Uterus (tissue), 4 donors: Measurements from ENCODE around the gene CDCA3. TPM values are rescaled to one million over a fixed set of nuclear protein-coding genes. Genes with fewer than 3 reads are reported as not detected.

Source experiments
- DNase-seq, 2 donors: peaks; one replicate each; pipeline ENCODE4 v3.0.0-alpha.2; 2019 to 2020
- H3K27ac ChIP-seq, 2 donors: fragments of 200-600 bp; sonication (generic); 1 replicate in 1 of 2; 2 replicates in 1 of 2; pipeline ENCODE4 v1.5.1; 2016 to 2018
- H3K27me3 ChIP-seq, 2 donors: fragments of 200-600 bp; sonication (generic); one replicate each; pipeline ENCODE4 v1.5.1; 2018 to 2019; ENCODE audit warnings: control low read depth in 1 of 2
- H3K36me3 ChIP-seq, 2 donors: fragments of 200-600 bp; sonication (generic); one replicate each; pipeline ENCODE4 v1.5.1; 2019; ENCODE audit warnings: control low read depth in 1 of 2
- H3K4me1 ChIP-seq, 2 donors: fragments of 200-600 bp; sonication (generic); one replicate each; pipeline ENCODE4 v1.5.1; 2018 to 2019; ENCODE audit warnings: control low read depth in 1 of 2
- H3K4me3 ChIP-seq, 2 donors: fragments of 200-600 bp; sonication (generic); 1 replicate in 1 of 2; 2 replicates in 1 of 2; pipeline ENCODE4 v1.5.1; 2018 to 2019; ENCODE audit warnings: mild to moderate bottlenecking in 1 of 2
- H3K9me3 ChIP-seq, 2 donors: fragments of 200-600 bp; sonication (generic); one replicate each; pipeline ENCODE4 v1.5.1; 2019; ENCODE audit warnings: control low read depth in 1 of 2
- POLR2A ChIP-seq, 2 donors: fragments of 450-650 bp; IDR thresholded peaks; one replicate each; pipeline ENCODE4 v1.6.1; 2016; ENCODE audit warnings: antibody characterized with exemption in 2 of 2, mild to moderate bottlenecking in 1 of 2, moderate library complexity in 1 of 2
- intact Hi-C: fragments of 100-400 bp; cut with DNase I; formaldehyde crosslinking; loops from one replicate; pipeline ENCODE4 v1.15.1; 2023; ENCODE audit warnings: low total_unique reads
- total RNA-seq, 4 donors: library from RNA; depleted of rRNA in 3 of 4; stranded (reverse); fragments of >200 nt in 3 of 4; gene quantifications; one replicate each; pipeline versions ENCODE4 v1.1.0 to v1.2.4, GENCODE V29; 2014 to 2023
- TF ChIP-seq, protein P1 (sequence below), 4 experiments: fragments of 200-600 bp in 2 of 4; fragments of 450-650 bp in 2 of 4; sonication (generic) in 2 of 4; IDR thresholded peaks; one replicate each; pipeline ENCODE4 v1.5.1; 2016 to 2019; ENCODE audit warnings: antibody characterized with exemption in 4 of 4, mild to moderate bottlenecking in 2 of 4, moderate library complexity in 1 of 4
- donor health status: DM: yes; HTN: yes; CAD: no.

Gene CDCA3
- total RNA-seq, 4 donors from 2014 or later = 0.76 to 9.6 TPM; not detected in 2

DNA sequence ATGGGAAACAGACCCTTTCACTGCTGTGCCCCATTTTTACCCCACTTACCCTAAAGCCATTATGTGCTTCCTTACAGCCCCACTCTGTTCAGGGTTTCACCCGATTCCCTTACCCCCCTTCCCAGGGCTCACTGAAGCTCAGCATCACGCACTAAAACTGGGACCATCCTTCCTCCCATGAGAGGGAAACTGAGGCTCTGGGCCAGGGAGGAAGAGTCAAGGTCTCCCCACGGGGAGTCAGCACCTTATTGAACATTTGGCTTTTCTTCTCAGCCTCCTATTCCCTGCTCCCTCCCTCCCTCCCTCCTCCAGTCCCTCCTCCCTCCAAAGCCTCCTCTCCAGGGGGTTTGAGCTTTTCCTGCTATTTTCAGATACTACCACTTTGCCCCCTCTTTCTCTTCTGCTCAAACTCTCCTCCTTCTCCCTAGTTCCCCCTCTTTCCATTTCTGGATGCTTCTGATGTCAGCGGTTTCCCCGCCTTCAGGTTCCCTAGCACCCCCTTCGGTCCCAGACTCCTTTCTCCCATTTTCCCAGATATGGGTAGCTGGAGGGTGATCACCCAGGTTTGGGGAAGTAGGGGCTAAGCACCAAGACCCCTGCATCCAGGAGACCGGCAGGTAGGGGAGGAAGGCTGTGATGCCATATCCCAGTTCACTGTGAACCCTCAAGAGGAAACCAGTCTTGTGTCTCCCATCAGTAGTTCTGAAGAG, 28.5 kb downstream of the CDCA3 start:
- DNase-seq = no peak
- intact Hi-C loops = loop anchor here (10.0 kb wide), 1 partner anchor 68 kb away; the partner anchor contains the start of gene MLF2
- no peak overlapping the region for H3K4me3 ChIP-seq
- H3K9me3 ChIP-seq = no peaks in the 10 kb centered on the region
- H3K27ac ChIP-seq = no peak overlapping the region
- H3K4me1 ChIP-seq = peaks cover 0 to 5% of the 10 kb centered on the region in 2 donors
- TF ChIP-seq, protein P1, sequence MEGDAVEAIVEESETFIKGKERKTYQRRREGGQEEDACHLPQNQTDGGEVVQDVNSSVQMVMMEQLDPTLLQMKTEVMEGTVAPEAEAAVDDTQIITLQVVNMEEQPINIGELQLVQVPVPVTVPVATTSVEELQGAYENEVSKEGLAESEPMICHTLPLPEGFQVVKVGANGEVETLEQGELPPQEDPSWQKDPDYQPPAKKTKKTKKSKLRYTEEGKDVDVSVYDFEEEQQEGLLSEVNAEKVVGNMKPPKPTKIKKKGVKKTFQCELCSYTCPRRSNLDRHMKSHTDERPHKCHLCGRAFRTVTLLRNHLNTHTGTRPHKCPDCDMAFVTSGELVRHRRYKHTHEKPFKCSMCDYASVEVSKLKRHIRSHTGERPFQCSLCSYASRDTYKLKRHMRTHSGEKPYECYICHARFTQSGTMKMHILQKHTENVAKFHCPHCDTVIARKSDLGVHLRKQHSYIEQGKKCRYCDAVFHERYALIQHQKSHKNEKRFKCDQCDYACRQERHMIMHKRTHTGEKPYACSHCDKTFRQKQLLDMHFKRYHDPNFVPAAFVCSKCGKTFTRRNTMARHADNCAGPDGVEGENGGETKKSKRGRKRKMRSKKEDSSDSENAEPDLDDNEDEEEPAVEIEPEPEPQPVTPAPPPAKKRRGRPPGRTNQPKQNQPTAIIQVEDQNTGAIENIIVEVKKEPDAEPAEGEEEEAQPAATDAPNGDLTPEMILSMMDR (IDR thresholded peaks at IDR 0.05) = no peak
- no peak for TF ChIP-seq POLR2A (IDR thresholded peaks at IDR 0.05)
- H3K36me3 ChIP-seq = no peaks in the 10 kb centered on the region
- H3K27me3 ChIP-seq = peaks cover 0 to 4% of the 10 kb centered on the region in 2 donors

DNA sequence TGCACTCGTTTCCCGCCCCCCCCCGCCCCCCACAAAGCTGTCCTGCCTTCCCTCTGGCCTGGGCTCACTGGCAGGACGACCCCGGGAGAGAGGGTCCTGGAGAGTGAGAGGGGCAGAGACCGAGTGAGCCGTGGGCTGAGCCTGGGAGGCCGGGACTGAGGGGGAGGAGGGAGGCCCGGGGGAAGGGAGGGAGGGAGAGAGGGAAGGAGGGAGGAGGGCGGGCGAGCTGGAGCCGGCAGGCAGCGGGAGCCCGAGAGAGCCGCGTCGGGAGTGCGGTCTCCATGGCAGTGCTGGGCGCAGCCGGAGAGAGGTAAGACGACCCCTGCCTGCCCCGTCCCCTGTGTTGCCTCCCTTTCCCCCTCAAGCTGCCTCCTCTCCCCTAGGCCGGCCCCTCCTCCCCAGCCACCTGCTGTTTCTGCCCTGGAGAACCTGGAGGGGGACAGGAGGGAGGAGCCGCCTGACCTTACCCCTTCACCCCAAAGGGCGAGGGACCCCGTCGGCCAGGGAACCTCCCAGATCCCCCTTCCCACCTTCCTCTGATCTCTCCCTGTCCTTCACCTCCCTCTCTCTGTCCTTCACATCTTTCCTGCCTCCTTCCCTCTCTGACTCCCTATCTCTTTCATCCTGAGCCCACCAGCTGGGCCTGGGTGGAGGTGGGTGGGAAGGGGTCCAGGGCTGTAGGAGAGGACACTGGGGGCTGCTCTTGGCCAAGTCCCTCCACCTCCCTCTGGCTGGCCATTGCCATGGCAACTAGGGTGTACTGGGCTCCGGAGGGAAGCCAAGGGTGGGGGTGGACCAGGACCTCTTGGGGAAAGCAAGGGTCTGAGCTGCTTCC, 29.3 kb downstream of the CDCA3 start, which contains the start of gene GPR162:
Gene GPR162 (plus strand): TSS at position 231 of the 835 bp plus-strand sequence. CDS start 2,078 bp downstream, outside the sequence.
- H3K27ac ChIP-seq = peak within 1 kb of the TSS in 1 of 2 donors; percentile 45

DNA sequence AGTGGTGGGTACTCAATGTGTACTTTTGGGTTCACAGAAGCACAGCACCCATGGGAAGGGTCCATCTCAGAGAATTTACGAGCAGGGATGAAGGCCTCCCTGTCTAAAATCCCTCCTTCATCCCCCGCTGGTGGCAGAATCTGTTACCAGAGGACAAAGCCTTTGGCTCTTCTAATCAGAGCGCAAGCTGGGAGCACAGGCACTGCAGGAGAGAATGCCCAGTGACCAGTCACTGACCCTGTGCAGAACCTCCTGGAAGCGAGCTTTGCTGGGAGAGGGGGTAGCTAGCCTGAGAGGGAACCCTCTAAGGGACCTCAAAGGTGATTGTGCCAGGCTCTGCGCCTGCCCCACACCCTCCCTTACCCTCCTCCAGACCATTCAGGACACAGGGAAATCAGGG, 30.9 kb downstream of the CDCA3 start:
- H3K36me3 ChIP-seq = no peaks in the 10 kb centered on the region
- H3K9me3 ChIP-seq = no peaks in the 10 kb centered on the region
- H3K4me3 ChIP-seq = no peak overlapping the region
- no peak for DNase-seq
- H3K4me1 ChIP-seq = no peaks in the 10 kb centered on the region
- intact Hi-C loops = loop anchor here (10.0 kb wide), 1 partner anchor 65 kb away; the partner anchor contains the start of gene MLF2
- TF ChIP-seq POLR2A (IDR thresholded peaks at IDR 0.05) = no peak
- TF ChIP-seq, protein P1 (IDR thresholded peaks at IDR 0.05) = no peak
- H3K27me3 ChIP-seq = peaks cover 0 to 4% of the 10 kb centered on the region in 2 donors
- H3K27ac ChIP-seq = no peak overlapping the region

More for the DNA sequence above, 29.3 kb downstream of the CDCA3 start, which contains the start of gene GPR162:
- Histone ChIP-seq H3K36me3 (no peaks in the 10 kb centered on the region), H3K27me3 (peaks cover 0 to 4% of the 10 kb centered on the region in 2 donors), H3K4me1 (peaks cover 0 to under 1% of the 10 kb centered on the region in 2 donors), H3K9me3 (no peaks in the 10 kb centered on the region), H3K4me3 (peak within 1 kb of the TSS; percentile 30 to 45)
- intact Hi-C loops = loop anchor here (10.0 kb wide), 1 partner anchor 67 kb away; the partner anchor contains the start of gene MLF2
- TF ChIP-seq, protein P1 (IDR thresholded peaks at IDR 0.05) = no peak
- TF ChIP-seq POLR2A (IDR thresholded peaks at IDR 0.05) = peak in 1 of 2 donors; percentile 14
- peak; percentile 57 to 60 for DNase-seq

DNA sequence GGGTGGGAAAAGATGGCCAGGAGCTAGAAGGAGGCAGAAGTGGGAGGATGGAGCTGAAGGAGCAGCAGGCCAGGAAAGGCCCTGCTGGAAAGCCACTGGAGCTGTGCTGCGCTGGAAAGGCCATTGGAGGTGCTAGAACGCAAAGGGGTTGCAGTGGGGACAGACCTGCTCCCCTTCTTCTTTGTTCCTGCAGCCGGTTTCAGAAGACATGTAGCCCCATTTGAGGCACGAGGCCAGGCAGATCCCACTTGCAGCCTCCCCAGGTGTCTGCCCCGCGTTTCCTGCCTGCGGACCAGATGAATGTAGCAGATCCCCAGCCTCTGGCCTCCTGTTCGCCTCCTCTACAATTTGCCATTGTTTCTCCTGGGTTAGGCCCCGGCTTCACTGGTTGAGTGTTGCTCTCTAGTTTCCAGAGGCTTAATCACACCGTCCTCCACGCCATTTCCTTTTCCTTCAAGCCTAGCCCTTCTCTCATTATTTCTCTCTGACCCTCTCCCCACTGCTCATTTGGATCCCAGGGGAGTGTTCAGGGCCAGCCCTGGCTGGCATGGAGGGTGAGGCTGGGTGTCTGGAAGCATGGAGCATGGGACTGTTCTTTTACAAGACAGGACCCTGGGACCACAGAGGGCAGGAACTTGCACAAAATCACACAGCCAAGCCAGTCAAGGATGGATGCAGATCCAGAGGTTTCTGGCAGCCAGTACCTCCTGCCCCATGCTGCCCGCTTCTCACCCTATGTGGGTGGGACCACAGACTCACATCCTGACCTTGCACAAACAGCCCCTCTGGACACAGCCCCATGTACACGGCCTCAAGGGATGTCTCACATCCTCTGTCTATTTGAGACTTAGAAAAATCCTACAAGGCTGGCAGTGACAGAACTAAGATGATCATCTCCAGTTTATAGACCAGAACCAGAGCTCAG, 31.7 kb downstream of the CDCA3 start:
- Histone ChIP-seq H3K4me1 (no peaks in the 10 kb centered on the region), H3K9me3 (no peaks in the 10 kb centered on the region), H3K4me3 (no peak overlapping the region), H3K27ac (no peak overlapping the region), H3K36me3 (no peaks in the 10 kb centered on the region), H3K27me3 (peaks cover 0 to 4% of the 10 kb centered on the region in 2 donors)
- intact Hi-C loops = loop anchor here (10.0 kb wide), 1 partner anchor 65 kb away; the partner anchor contains the start of gene MLF2
- DNase-seq = no peak
- TF ChIP-seq, protein P1 (IDR thresholded peaks at IDR 0.05) = no peak
- no peak for TF ChIP-seq POLR2A (IDR thresholded peaks at IDR 0.05)
